Ishikawa (cell line): ENCODE results near the gene DMRT3.

Experiments
- FOXM1 ChIP-seq: IDR thresholded peaks from 2 replicates; pipeline ENCODE4 v1.6.1; 2012; ENCODE audit warnings: low read depth, borderline replicate concordance
- TAF1 ChIP-seq: IDR thresholded peaks from 2 replicates; pipeline ENCODE4 v1.6.1; 2012; ENCODE audit warnings: low read depth, mild to moderate bottlenecking

GRCh38 chr9:1028501-1029190 lies 52.2 kb downstream of the DMRT3 start:
- TF ChIP-seq FOXM1 (no peak), TAF1 (no peak)
